GM23338 (cell line): ENCODE results near the gene SLAMF8. TPM values are rescaled to one million over a fixed set of nuclear protein-coding genes. Genes with fewer than 3 reads are reported as not detected.

Experiments
- CREB1 ChIP-seq: fragments of 250-450 bp; sonication (Bioruptor Pico); IDR thresholded peaks from 2 replicates; pipeline ENCODE4 v1.5.0; 2020; ENCODE audit warnings: low read depth, mild to moderate bottlenecking, moderate library complexity
- ETS1 ChIP-seq: IDR thresholded peaks from 2 replicates; pipeline ENCODE4 v1.6.1; 2016; ENCODE audit warnings: antibody characterized with exemption
- EZH2 ChIP-seq: fragments of 200-600 bp; sonication (generic); IDR thresholded peaks from one replicate; pipeline ENCODE4 v1.8.0; 2017; ENCODE audit warnings: antibody characterized with exemption, mild to moderate bottlenecking, low read depth; ENCODE audit not compliant: unreplicated experiment
- EZH2phosphoT487 ChIP-seq: fragments of 200-600 bp; sonication (generic); IDR thresholded peaks from one replicate; pipeline ENCODE4 v1.8.1; 2018; ENCODE audit warnings: antibody characterized with exemption; ENCODE audit not compliant: unreplicated experiment
- NANOG ChIP-seq: IDR thresholded peaks from 2 replicates; pipeline ENCODE4 v1.6.1; 2016; ENCODE audit warnings: antibody characterized with exemption, borderline replicate concordance
- STAT1 ChIP-seq: IDR thresholded peaks from one replicate; pipeline ENCODE4 v1.6.1; 2016; ENCODE audit warnings: antibody characterized with exemption; ENCODE audit not compliant: unreplicated experiment
- ZNF114 ChIP-seq: fragments of 250-450 bp; sonication (Bioruptor Pico); IDR thresholded peaks from 2 replicates; pipeline ENCODE4 v1.5.0; 2020; ENCODE audit warnings: mild to moderate bottlenecking, moderate library complexity
- ZNF331 ChIP-seq: fragments of 250-450 bp; sonication (Bioruptor Pico); IDR thresholded peaks from 2 replicates; pipeline ENCODE4 v1.5.0; 2020; ENCODE audit warnings: low read depth, mild to moderate bottlenecking, moderate library complexity
- ZNF462 ChIP-seq: fragments of 250-450 bp; sonication (Bioruptor Pico); IDR thresholded peaks from 2 replicates; pipeline ENCODE4 v1.5.0; 2020; ENCODE audit warnings: mild to moderate bottlenecking, moderate library complexity
- polyA plus RNA-seq: library from polyadenylated mRNA; unstranded; fragments of >200 nt; fragmentation: Nextera tagmentation; extraction: Ambion mirVana; gene quantifications from 2 replicates; pipeline ENCODE4 v1.2.1, GENCODE V29; 2016
- total RNA-seq: library from RNA; depleted of rRNA; stranded (reverse); fragments of >200 nt; shearing (Covaris generic); gene quantifications from 2 replicates; pipeline ENCODE4 v1.2.3, GENCODE V29; 2014
- TF ChIP-seq, protein P1 (sequence below), 2 experiments: fragments of 200-600 bp in 1 of 2; sonication (generic) in 1 of 2; conservative IDR thresholded peaks; 2 replicates each; pipeline versions ENCODE4 v1.5.1 to v1.6.1; 2016 to 2017; ENCODE audit warnings: antibody characterized with exemption in 2 of 2, low read depth in 2 of 2, mild to moderate bottlenecking in 2 of 2, moderate library complexity in 1 of 2

The SLAMF8 gene
- total and polyA plus RNA-seq, 2 experiments from 2014 or later = not detected

- TF ChIP-seq ZNF462 (CRISPR knock-in tag) (no peak), EZH2 (no peak), ZNF331 (no peak), ZNF114 (no peak), NANOG (no peak), EZH2phosphoT487 (no peak), ETS1 (no peak), STAT1 (no peak), CREB1 (CRISPR knock-in tag) (no peak)
- TF ChIP-seq, protein P1, sequence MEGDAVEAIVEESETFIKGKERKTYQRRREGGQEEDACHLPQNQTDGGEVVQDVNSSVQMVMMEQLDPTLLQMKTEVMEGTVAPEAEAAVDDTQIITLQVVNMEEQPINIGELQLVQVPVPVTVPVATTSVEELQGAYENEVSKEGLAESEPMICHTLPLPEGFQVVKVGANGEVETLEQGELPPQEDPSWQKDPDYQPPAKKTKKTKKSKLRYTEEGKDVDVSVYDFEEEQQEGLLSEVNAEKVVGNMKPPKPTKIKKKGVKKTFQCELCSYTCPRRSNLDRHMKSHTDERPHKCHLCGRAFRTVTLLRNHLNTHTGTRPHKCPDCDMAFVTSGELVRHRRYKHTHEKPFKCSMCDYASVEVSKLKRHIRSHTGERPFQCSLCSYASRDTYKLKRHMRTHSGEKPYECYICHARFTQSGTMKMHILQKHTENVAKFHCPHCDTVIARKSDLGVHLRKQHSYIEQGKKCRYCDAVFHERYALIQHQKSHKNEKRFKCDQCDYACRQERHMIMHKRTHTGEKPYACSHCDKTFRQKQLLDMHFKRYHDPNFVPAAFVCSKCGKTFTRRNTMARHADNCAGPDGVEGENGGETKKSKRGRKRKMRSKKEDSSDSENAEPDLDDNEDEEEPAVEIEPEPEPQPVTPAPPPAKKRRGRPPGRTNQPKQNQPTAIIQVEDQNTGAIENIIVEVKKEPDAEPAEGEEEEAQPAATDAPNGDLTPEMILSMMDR (conservative IDR thresholded peaks at IDR 0.05; ENCODE audit: low read depth in 2 of 2) = no peak
These were observed 5.6 kb downstream of the SLAMF8 start (continued) for GRCh38 chr1:159832309-159832708.
